Amniotic epithelial cell (primary cell): ENCODE measurements around the gene INSRR.
A peak's percentile ranks its signal among the peaks of the same experiment; 100 is the strongest.

Experiments
- DNase-seq: peaks from one replicate; pipeline ENCODE4 v3.0.0-alpha.2; 2010; ENCODE audit warnings: low read depth

Gene INSRR

DNA sequence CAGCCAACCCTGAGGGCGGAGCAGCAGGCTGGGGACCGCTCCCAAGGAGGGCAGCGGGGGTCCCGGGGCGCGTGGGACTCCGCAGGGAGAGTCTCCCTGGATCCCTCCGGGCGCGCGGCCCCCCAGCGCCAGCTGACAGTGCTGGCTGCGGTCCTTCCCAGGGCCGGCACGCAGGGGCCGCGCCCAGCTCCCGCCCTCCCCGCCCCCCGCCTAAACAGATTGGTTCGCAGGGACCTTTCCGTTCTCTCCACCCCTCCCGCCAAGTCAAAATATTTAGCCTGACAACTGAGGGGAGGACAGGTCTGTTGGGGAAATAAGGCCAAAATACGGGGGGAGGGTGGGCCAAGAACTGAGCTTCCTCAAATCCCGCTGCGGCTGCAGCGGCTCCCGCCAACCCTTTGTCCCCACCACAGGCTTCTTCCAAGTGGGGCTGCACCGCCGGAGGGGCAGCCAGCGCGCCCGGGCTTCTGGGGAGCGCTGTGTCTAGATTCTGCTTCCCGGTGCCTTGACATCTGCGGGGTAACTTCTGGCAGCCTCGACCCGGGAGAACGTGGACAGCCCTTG lies at the start of gene INSRR:
TSS of gene INSRR (minus strand) at position 159 of the 564 bp plus-strand sequence. CDS start 496 bp downstream, outside the sequence.
- no peak for DNase-seq

DNA sequence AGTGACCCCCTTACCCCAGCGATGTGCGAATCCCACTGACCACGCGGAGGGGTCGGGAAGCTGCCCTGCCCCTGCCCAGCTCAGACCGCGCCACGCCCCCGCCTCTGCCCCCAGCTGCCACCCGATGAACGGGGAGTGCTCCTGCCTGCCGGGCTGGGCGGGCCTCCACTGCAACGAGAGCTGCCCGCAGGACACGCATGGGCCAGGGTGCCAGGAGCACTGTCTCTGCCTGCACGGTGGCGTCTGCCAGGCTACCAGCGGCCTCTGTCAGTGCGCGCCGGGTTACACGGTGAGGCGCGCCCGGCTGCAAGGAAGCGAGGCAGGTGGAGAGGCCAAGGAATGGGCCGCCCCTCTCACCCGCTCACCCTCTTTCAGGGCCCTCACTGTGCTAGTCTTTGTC lies 49.6 kb upstream of the INSRR start:
- DNase-seq = no peak

DNA sequence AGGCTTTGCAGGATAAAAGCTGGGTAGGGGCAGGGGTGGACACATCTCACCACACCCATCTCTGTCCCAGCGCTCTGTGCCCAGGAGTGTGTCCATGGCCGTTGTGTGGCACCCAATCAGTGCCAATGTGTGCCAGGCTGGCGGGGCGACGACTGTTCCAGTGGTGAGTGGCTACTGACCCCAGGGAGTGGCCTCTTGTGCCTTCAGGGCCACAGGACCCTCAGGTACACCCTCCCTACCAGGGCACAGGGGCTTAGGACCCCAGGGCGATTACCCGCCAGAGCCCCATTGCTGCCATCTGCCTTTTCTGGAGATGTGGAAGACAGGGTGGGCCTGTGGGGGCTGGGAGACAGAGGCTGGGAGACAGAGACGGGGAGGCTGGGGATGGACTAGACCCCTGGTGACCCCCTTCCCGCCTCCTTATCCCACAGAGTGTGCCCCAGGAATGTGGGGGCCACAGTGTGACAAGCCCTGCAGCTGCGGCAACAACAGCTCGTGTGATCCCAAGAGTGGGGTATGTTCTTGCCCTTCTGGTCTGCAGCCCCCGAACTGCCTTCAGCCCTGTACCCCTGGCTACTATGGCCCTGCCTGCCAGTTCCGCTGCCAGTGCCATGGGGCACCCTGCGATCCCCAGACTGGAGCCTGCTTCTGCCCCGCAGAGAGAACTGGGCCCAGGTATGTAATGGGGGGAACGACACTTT lies 47.4 kb upstream of the INSRR start:
- no peak for DNase-seq

DNA sequence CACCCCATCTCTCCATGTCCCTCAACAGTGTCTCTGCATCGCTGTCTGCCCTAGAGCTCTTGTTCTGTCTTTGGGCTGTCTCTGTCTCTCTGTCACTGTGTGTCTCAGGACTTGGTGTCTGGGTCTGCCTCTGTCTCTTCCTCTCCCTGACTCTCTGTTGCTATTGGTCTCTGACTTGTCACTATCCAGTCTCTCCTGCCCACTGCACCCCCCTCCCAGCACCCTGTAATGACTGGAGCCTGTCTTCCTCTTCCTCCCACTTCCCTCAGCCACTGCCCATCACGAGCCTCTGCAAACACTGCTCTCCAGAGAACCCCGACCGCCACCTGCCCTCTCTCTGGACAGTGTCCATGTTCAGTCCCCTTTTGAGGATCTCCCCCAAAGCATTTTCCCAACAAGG lies 46.7 kb upstream of the INSRR start:
- no peak for DNase-seq

DNA sequence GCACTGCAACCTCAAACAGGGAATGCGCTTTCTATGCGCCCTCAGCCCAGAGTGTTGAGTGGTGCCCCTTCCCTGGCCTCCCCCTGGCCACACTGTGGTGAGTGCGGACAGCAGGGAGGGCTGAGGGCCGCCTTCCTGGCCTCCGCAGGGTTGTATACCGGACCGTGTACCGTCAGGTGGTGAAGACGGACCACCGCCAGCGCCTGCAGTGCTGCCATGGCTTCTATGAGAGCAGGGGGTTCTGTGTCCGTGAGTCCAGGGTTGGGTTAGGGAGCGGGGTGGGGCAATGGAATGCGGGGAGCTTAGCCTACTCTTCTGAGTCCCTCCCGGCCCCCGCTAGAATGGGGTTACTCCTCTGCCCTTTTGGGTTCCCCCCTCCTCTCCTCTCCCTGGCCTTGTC lies 46.3 kb upstream of the INSRR start:
- no peak for DNase-seq

DNA sequence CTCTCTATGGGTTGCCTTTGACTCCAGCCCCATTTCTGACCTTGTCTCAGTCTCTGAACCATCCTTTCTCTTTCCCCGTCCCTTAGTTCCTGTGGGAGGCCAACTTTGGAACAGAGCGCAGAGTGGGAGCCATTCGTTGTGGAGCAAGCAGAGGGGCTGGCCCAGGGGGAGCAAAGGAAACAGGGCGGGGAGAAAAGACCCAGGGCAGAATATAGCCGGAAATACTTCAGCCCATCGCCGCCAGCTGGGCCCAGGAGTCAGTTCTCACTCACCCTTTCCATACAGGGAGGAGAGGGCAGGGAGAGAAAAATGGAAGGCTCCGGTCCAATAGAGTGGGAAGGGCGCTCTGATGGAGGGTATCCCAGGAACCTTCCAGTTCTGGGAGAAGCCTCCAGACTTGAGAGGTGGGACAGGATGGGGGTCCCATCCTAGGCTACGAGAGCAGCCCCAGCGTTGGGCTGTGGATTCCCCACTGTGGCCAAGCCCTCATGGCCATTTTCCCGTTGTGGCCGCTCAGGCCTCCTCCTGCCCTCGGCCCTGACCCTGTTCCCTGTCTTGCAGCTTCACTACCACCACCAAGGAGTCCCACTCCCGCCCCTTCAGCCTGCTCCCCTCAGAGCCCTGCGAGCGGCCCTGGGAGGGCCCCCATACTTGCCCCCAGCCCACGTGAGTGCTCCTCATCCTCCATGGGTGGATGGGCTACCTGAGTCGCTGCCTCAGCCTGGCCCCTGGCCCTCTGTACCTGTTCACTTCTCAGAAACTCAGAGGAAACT lies 45.5 kb upstream of the INSRR start:
- DNase-seq = no peak

DNA sequence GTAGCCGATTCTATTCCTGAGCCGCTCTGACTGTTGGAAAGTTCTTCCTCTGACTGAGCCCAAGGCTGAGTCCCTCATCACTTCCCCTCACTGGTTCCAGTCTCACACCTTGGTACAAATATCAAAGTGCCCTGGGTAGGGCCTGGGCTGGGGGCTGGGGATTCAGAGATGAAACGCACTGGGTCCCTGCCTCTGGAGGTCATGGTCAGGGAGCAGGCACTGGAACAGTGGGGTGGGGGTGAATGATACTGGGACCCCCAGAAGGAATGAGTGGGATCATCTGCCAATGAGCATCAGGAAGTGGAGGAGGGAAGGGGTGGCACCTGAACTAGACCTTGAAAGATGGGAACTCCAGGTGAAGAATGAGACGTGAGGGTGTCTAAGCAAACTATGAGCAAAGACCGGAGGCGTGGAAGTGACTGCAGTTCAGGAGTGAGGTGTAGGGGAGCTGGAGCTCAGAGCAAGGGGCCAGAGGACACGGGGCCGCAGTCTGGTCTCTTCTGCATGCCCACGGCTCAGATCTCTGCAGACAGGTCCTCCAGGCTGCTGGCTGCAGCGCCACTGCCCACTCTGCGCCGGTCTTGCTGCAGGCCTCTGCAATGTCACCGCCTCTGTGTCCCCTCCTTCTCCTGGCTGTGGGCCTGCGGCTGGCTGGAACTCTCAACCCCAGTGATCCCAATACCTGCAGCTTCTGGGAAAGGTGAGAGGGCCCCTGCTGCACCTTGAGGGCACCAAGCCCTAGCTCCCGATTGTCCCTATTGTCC lies 44.6 kb upstream of the INSRR start:
- DNase-seq = no peak

DNA sequence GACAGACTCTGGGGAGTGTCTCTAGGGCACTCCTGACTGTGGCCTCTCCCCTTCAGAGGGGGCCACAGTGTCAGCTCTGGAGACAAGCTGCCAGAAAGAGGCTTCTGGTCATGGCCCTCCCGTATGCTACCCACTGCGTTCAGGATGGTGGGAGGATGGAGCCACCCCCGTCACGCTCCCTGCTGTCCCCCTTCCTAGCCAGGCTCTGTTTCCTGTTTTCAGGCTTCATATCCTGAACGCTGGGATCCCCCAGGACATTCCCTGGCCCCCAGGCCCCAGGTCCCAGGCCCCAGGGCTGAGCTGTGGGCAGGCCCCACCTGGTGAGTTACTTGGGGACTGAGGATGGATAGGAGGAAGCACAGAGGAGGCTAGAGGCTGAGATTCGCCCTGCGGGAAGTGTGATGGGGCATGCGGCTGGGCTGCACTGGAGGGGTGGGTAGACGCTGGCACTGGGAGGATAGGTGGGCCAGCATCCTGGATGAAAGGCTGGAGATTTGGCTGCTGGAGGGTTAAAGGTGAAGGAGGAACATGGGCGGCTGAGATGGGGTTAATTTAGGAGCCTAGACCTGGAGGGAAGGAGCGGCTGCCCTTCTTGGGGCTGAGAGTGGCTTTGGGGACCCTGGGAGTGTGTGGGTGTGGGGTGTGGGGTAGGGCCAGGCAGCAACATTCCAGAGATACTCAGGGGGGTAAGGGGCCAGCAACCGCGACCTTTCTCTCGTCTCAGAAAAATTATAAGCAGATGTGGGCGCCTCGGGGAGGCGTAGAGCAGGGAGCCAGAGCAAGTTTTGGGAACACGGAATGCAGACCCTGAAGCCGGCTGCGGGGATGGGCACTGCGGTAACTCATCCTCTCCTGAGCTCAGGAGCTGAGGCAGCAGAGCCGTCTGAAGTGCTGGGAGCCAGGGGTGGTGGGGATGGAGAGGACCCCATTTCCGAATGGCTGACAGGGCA lies 43.3 kb upstream of the INSRR start:
- DNase-seq = no peak

DNA sequence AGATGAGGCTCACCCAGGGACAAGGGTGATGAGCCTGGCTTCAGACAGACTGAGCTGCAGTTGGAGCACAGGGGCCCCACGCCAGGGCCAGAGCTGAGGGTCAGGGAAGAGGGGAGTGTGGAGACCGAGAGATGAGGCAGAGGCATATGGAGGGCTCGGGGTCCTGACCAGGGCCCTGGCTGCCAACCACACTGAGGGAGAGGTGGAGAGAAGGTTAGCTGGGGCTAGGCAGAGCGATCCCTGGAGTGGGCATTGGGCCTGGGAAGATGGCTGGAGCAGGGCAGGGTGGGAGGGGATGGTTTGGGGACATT lies 42.6 kb upstream of the INSRR start:
- DNase-seq = no peak

DNA sequence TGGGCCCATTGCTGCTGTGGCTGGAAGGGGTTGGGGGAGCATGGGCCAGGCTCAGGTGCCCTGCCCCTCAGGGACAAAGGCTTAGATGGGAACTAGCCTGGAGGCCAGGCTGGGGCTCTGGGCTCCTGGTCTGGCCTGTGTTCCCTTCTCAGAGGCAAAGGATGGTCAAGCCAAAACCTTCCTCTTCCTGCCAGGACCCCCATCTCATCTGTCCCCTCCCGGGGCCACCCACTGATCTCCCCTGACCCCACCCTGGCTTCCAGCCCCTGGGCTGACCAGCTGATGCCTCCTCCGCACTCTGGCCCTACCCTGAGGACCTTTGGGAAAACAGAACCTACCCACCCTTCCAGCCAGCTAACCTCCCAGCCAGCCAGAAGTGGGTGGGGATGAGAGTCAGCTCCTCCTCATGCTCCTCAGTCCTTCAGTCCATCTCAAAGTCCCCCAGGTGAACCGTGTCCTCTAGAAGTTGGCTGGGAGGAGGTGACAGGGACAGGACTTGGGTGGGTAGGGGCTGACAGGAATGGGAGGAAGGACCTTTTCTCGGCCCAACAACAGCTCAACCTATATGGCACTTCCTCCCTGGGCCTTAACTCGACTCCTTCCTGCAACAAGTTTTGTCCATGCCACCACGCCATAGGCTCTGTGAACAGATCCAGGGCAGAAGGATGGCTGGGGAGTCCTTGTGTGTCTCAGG lies 42.1 kb upstream of the INSRR start:
- no peak for DNase-seq

DNA sequence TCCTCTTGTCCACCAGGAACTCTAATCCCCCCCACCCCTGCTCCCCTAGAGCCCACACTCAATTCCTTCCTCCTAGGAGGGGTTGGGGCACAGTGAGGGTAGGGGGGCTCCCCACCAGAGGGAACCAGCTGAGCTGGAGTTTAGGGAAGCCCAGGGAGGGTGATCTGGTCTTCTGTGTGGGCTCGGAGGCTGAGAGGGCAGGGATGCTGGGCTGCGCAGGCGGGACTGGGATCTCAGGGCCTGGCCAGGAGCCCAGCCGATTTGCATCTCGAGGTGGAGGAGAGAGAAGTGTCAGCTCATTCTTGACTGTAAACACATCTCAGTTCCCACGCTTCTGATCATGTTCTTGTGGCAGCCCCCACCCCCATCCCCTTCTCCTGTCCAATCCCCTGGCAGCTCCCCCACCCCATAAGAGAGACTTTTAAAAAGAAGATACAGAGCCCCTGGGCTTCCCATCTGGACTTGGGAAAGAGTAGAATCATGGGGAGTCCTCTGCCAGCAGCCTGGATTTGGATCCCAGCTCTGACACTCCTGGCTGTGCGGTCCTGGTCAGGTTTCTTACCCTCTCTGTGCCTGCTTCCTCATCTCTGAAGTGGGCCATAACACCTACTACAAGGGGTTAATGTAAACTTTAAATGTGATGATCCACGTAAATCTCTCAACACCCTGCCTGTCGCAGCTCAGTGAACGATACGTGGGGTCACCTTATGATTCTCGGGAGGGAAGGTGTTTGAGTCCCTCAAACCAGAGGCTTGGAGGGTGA lies 41.2 kb upstream of the INSRR start:
- peak; percentile 72 for DNase-seq

DNA sequence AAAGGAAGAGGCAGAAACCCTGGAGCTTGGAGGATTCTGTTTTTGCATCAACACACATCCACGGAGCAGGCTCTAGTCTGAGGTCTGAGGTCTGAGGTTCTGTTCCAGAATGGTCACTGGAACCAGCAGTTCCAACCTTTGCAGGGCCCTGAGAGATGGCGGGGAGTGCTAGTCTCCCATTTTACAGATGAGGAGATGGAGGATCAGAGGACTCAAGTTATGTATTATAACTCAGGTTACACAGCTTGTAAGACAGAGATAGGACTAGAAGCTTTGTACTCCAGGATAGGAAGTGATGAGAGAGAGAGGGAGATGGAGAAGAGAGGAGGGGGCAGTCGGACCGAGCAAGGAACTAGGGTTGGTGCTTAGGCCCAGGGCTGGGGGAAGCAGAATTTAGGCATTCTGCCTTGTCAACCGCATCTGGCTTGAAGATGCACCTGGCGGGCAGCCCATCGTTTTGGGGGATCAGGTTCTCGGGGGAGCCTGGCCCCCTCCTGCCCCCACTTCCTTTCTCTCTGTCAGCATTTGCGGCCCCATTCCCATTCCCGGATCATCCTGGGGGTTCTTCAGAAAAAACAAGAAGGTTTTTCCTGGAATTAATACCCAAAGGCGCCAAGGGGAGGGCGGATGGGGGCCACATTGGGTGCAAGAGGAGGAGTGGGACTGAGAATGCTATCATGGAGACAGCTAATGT lies 40.2 kb upstream of the INSRR start:
- no peak for DNase-seq

DNA sequence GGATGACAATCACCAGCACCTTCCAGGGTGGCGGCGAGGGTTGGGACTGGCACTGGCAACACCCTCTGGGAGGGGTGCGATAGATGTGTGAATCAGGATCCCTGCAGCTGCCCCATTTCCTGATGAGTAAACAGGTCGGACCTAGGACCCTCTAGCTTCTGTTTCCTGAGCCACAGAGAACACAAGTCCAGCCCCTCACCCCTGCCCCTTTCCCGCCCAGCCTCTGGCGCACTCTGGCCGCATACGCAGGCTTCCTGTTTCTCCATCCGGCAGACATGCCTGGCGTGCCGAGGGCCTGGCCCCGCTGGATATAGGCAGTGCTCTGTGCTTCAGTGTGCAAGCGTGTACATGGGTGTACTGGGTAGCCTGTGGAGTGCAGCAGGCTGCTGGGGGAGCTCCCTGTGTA lies 39.2 kb upstream of the INSRR start:
- DNase-seq = peak; percentile 54

DNA sequence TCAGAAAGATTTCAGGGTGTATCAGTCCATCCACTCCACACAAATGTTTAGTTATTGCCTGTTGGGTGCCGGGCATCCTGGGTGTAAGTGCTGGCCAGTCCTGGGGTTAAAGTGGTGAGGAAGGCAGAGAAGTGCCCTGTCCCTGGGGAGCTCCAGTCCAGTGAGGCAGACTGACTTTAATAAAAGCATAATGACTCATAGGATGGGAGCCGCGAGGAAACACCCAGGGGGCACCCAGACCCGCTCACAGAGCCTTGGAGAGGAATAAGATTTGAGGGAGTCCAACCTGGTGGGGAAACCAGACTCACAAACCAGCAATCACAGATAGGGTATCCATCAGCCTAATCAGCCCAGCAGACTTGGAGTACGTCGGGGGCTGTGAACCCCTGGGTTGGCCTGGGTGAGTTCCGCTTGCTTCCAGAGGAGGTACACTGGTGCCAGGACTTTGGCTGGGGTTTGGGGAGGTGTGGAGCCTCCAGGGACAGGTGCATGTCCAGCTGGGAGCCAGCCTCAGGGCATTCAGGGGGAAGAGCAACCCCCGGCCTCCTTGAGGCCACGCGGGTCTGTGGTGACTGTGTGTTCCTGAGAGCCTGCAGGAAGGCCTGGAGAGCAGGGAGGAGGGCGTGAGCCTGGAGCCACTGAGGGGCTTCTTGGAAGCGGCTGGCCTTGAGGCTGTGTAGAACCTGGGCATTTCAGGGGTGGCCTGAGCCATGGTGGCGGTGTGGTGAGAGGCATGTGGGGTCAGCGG lies 38.3 kb upstream of the INSRR start:
- DNase-seq = peak; percentile 53

DNA sequence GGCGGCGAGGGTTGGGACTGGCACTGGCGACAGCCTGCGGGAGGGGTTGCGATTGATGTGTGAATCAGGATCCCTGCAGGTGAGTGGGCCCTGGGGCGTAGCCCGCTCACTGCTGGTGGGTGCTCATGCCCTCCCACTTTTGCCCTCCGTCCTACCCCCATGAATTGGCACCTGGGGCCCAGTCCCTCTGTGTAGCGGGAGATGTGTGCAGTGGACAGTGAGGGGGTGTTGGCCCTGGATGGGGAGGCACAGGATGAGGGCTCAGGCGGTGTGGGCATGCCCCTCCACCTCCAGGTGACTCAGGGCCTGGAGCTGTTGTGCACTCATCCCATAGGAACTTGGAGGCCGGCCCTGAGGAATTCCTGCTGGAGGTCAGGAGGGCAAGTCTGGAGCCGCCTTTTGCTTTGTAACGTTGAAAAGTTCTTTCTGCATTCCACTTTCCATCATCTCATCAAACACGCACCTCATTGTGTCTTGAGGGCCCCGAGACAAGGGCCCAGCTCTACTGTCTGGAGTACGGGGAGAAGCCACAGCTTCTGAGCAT lies 37.6 kb upstream of the INSRR start:
- DNase-seq = peak; percentile 94

DNA sequence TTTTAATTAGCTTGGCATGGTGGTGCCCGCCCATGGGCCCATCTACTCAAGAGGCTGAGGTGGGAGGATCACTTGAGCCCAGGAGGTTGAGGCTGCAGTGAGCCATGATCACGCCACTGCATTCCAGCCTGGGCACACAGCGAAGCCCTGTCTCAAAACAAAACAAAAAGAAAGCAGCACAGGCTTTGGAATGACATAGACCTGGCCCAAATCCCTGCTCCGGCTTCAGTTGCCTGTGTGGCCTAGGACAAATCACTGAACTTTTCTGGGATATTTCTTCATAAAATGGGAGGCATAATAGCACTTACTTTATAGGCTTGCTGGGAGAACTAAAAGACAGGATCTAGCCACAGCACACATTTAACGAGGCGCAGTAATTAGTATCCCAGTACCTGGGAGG lies 37.0 kb upstream of the INSRR start:
- no peak for DNase-seq

DNA sequence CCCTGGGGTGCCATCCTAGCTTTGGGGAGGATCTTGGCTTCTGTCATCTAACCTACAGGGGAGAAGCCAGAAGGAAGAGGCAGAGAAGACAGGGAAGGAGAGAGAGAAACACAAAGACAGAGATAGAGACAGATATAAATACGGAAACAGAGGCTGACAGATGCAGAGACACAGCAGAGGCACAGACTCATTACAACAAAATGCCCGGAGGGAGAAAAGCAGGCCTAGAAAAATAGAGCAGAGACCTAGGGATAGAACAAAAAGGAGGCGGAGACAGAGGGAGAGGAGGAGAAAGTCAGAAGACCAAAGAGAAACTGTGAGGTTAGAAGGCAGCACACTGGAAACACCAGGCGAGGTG lies 36.5 kb upstream of the INSRR start:
- DNase-seq = peak; percentile 32

DNA sequence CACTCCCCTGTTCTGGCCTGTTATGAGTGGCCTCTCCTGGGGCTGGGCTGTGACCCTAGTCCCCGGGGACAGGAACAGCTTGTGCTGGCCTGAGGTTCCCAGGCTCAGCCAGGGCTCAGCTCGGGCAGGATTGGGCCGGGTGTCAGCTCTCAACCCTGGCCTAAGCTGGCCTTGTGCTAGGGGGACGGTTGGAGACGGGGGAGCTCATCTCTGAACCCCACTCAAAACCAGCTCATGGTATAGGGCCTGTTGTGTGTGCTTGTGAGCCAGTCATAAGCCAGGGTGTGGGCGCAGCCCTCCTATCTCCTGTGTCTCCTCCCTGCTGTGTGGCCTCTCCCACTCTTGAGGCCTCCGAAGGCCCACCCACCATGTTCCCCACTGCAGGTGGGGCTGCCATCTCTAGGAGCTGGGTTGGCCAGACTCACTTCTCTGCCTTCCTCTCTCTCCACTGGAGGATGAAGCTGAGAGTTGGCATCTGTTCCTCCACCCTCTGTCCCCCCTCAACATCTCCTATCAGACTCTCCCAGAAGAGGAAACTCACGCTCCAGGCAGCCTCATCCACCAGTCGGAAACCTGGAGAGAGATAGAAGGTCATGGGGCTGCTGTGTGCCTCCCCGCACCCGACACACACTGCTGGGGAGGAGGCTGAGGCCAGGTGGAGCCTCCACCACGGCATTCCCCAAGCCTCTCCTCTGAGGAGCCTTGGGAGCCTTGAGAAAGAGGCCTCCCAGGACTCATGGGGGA lies 36.0 kb upstream of the INSRR start:
- peak; percentile 65 for DNase-seq
